ENCODE measurements around the gene PITPNC1.
"Not testable (repeated sequence)": the region's sequence is repeated elsewhere in the genome, so short reads cannot be mapped to it uniquely, and the experiment has no call there.

The PITPNC1 gene

DNA sequence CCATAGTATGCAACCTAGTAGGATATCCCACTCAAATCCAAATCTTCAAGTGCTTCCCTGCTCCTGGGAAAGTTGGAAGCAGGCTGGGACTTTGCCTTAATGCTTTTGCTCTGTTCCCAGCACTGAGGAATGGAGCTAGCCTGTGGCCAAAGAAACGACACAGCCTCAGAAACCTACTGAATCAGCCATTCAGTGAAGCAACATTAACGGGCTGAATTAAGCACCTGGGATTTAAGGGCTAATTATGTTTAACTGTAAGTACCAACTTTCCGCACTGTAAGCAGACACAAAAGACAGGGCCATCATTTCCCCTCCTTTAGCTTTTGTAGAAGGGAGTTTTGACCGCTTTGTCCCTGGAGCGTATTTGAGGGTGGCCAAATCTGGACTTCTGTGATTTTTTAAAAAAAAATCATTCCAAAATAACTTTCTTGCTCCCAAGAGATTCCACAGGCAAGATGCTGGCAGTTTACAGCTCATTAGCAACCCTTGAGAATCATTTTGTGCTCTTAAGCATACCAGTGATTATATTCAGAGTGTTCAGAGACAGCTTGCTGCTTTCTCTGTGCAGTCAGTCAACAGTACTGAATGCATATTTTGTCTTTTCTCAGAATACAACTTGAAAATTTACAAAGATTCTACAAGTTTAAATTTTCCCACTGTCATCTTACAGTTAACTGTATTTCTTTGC lies 323.1 kb downstream of the PITPNC1 start:
- Histone ChIP-seq H3K36me3 (no peaks in the 10 kb centered on the region), H3K4me1 (no peaks in the 10 kb centered on the region), H3K4me3 (no peak overlapping the region), H3K9me3 (no peaks in the 10 kb centered on the region), H3K27me3 (peaks cover 0 to 4% of the 10 kb centered on the region in 2 donors), H3K27ac (no peak overlapping the region)
- TF ChIP-seq, protein P1, sequence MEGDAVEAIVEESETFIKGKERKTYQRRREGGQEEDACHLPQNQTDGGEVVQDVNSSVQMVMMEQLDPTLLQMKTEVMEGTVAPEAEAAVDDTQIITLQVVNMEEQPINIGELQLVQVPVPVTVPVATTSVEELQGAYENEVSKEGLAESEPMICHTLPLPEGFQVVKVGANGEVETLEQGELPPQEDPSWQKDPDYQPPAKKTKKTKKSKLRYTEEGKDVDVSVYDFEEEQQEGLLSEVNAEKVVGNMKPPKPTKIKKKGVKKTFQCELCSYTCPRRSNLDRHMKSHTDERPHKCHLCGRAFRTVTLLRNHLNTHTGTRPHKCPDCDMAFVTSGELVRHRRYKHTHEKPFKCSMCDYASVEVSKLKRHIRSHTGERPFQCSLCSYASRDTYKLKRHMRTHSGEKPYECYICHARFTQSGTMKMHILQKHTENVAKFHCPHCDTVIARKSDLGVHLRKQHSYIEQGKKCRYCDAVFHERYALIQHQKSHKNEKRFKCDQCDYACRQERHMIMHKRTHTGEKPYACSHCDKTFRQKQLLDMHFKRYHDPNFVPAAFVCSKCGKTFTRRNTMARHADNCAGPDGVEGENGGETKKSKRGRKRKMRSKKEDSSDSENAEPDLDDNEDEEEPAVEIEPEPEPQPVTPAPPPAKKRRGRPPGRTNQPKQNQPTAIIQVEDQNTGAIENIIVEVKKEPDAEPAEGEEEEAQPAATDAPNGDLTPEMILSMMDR (IDR thresholded peaks at IDR 0.05) = no peak
- no peak for DNase-seq
- intact Hi-C loops (cut with DNase I; ENCODE audit: low total_unique reads) = no loop called here

DNA sequence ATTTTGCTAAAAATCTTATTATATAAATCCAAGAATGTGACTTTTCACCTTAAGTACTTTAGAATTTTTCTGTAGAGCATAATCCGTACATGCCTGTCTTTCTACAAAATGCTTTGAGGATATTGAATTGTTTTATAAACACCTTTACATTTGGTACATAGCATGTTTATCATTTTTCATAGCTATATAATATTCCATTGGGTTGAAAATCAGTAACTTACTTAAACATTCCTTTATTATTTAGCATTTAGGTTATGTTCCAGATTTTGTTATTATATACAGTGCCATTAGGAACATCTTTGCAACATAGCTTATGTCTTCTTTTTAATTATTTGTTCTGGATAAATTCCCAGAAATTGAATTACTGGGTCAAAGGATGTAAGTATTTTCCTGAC lies 323.6 kb downstream of the PITPNC1 start:
- Histone ChIP-seq H3K4me3 (no peak overlapping the region), H3K27ac (no peak overlapping the region), H3K9me3 (no peaks in the 10 kb centered on the region), H3K36me3 (no peaks in the 10 kb centered on the region), H3K4me1 (no peaks in the 10 kb centered on the region), H3K27me3 (peaks cover 0 to 4% of the 10 kb centered on the region in 2 donors)
- TF ChIP-seq, protein P1 (IDR thresholded peaks at IDR 0.05) = no peak
- no peak for DNase-seq
- intact Hi-C loops (cut with DNase I; ENCODE audit: low total_unique reads) = no loop called here

DNA sequence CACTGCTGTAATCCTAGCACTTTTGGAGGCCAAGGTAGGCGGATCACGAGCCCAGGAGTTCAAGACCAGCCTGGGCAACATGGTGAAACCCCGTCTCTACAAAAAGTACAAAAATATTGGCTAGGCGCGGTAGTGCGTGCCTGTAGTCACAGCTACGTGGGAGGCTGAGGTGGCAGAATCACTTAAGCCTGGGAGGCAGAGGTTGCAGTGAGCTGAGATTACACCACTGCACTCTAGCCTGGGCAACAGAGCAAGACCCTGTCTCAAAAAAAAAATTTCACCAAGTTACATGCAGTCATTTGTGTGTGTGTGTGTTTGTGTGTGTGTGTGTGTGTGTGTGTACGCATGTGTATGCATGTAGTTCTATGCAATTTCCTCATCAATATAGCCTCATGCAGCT lies 325.8 kb downstream of the PITPNC1 start:
- H3K27ac ChIP-seq; H3K27me3 ChIP-seq; H3K4me1 ChIP-seq; intact Hi-C loops (cut with DNase I; ENCODE audit: low total_unique reads); H3K36me3 ChIP-seq; H3K9me3 ChIP-seq; DNase-seq; H3K4me3 ChIP-seq: not testable (repeated sequence)

DNA sequence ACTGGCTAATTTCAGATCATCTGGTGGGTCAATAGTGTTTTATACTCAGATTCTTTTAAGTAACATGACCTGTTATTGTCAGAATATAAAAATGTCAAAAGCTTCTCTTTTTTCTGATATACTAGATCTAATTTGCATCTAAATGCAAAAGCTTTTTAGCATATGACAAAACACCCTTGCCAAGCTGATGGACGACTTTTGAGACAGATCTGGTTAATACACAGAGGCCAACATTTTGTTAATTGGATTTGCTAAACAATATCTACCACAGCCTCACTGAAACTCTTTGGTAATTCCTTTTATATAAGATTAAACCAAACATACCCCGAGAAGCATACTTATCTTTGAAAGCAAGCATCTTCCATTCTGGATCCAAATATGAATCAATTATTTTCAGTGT lies 330.4 kb downstream of the PITPNC1 start:
- no peaks in the 10 kb centered on the region for H3K4me1 ChIP-seq
- no peaks in the 10 kb centered on the region for H3K9me3 ChIP-seq
- H3K4me3 ChIP-seq = no peak overlapping the region
- TF ChIP-seq, protein P1 (IDR thresholded peaks at IDR 0.05) = no peak
- H3K27me3 ChIP-seq = no peaks in the 10 kb centered on the region
- no peaks in the 10 kb centered on the region for H3K36me3 ChIP-seq
- intact Hi-C loops (cut with DNase I; ENCODE audit: low total_unique reads) = no loop called here
- no peak for DNase-seq
- H3K27ac ChIP-seq = no peak overlapping the region

DNA sequence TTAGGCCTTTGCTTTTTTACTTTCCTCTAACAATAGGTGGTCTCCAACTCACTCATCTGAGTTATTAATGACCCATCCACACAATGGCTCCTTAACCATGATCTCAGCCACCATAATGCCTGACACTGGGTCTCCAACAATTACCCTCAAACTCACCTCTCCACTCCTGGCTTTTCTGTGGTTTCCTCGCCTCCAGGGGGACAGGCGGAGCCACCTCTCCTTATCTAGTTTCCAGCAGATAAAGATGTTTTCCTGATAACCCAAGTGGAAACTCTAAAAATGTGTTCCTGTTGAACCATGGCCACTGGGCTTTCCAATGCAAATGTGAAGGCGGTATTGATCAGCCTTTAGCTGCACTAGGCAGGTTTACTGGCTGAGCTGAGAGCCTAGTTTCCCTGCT lies 331.3 kb downstream of the PITPNC1 start:
- Histone ChIP-seq H3K36me3 (no peaks in the 10 kb centered on the region), H3K9me3 (no peaks in the 10 kb centered on the region), H3K27ac (no peak overlapping the region), H3K27me3 (no peaks in the 10 kb centered on the region), H3K4me3 (no peak overlapping the region), H3K4me1 (no peaks in the 10 kb centered on the region)
- no peak for DNase-seq
- intact Hi-C loops (cut with DNase I; ENCODE audit: low total_unique reads) = no loop called here
- TF ChIP-seq, protein P1 (IDR thresholded peaks at IDR 0.05) = no peak

DNA sequence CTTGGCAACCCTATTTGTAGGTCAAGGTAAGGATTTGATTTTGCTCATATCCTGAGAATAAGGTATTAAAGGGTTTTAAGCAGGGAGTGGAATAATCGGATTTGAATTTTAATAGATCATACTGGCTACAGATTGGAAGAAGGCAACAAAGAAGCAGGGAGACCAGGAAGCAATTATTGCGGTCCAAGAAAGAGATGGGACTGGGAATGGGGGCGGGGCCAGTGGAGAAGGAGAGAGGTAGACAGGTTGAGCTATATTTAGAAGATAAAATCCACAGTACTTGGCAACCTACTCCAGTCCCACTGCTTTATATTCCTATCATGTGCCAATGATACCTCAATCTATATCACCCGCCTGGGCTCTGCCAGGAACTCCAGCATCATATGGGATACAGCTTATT lies 334.8 kb downstream of the PITPNC1 start:
- TF ChIP-seq, protein P1 (IDR thresholded peaks at IDR 0.05) = no peak
- DNase-seq = no peak

More for the DNA sequence above, 334.8 kb downstream of the PITPNC1 start:
- Histone ChIP-seq H3K4me1 (peaks cover 0 to 3% (median 0%) of the 10 kb centered on the region in 4 donors), H3K4me3 (no peak overlapping the region), H3K9me3 (no peaks in the 10 kb centered on the region), H3K36me3 (no peaks in the 10 kb centered on the region), H3K27ac (no peak overlapping the region), H3K27me3 (no peaks in the 10 kb centered on the region)
- intact Hi-C loops (cut with DNase I; ENCODE audit: low total_unique reads) = loop anchor here (5.0 kb wide), 1 partner anchor 115 kb away; the partner anchor contains the start of gene BPTF
